Testis (tissue), 2 donors: ENCODE results near the gene EFCAB14.
"Not testable (repeated sequence)": the region's sequence is repeated elsewhere in the genome, so short reads cannot be mapped to it uniquely, and the experiment has no call there.

ENCODE experiments used
- POLR2A ChIP-seq: fragments of 450-650 bp; IDR thresholded peaks from one replicate; pipeline ENCODE4 v1.6.1; 2017; ENCODE audit warnings: antibody characterized with exemption, mild to moderate bottlenecking, moderate library complexity
- TF ChIP-seq, protein P1 (sequence below), 3 experiments: fragments of 450-650 bp in 2 of 3; fragments of 200-600 bp in 1 of 3; sonication (generic) in 1 of 3; IDR thresholded peaks; one replicate each; pipeline ENCODE4 v1.5.1; 2016 to 2019; ENCODE audit warnings: antibody characterized with exemption in 3 of 3, mild to moderate bottlenecking in 2 of 3, moderate library complexity in 1 of 3

DNA sequence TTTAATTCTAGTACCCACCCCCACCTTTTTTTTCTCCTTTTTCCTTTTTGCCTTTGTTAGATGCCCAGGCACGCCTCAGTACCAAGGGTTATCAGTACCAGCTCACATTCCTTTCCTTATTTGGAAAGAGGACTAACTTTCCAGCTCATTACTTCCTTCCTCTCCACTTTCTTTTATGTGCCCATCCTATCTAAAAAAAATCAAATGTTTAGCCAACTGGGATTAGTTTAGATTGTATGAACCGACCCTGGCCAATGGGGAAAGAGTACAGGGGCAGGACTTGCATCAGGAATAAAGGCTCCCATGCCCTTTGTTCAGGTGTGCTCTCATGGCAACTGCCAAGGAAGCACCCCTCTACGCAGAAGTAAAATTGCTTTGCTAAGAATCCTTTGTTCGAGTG lies 35.8 kb upstream of the EFCAB14 start:
- TF ChIP-seq, protein P1, sequence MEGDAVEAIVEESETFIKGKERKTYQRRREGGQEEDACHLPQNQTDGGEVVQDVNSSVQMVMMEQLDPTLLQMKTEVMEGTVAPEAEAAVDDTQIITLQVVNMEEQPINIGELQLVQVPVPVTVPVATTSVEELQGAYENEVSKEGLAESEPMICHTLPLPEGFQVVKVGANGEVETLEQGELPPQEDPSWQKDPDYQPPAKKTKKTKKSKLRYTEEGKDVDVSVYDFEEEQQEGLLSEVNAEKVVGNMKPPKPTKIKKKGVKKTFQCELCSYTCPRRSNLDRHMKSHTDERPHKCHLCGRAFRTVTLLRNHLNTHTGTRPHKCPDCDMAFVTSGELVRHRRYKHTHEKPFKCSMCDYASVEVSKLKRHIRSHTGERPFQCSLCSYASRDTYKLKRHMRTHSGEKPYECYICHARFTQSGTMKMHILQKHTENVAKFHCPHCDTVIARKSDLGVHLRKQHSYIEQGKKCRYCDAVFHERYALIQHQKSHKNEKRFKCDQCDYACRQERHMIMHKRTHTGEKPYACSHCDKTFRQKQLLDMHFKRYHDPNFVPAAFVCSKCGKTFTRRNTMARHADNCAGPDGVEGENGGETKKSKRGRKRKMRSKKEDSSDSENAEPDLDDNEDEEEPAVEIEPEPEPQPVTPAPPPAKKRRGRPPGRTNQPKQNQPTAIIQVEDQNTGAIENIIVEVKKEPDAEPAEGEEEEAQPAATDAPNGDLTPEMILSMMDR (IDR thresholded peaks at IDR 0.05) = not testable (repeated sequence)
- not testable (repeated sequence) for TF ChIP-seq POLR2A
